Endothelial cell of umbilical vein (primary cell): ENCODE measurements around the gene SPTLC3. TPM values are rescaled to one million over a fixed set of nuclear protein-coding genes. Genes with fewer than 3 reads are reported as not detected.

Source experiments
- BruUV-seq: library from RNA; stranded (reverse); fragments of 400-500 nt; replicated peaks from 2 replicates; lab custom pipeline; 2021; lab: Mats Ljungman, UMichigan
- CTCF ChIA-PET: fragments of 300-600, 350-600 bp; sonication (Branson Sonifier 250); formaldehyde crosslinking; loops from one replicate; lab custom pipeline; 2021; ENCODE audit warnings: antibody characterized with exemption, inconsistent platforms; lab: Charles Lee
- POLR2A ChIA-PET: fragments of 300-600, 350-600 bp; sonication (Branson Sonifier 250); formaldehyde crosslinking; loops from one replicate; lab custom pipeline; 2021; ENCODE audit warnings: antibody characterized with exemption, inconsistent platforms; lab: Charles Lee
- DNase-seq: peaks from one replicate; pipeline ENCODE4 v3.0.0-alpha.2; 2011; ENCODE audit warnings: low read depth, low spot score
- FAIRE-seq: peaks from 2 replicates; lab custom pipeline; 2011; peaks lifted over from hg19 to GRCh38; lab: Jason Lieb, UNC
- H2AFZ ChIP-seq: 2 replicates; pipeline ENCODE4 v1.6.0; 2012; ENCODE audit warnings: low read depth, low read length, control low read depth, inconsistent platforms
- H3K27ac ChIP-seq: 2 replicates; pipeline ENCODE4 v1.5.1; 2011; ENCODE audit warnings: low read depth, mild to moderate bottlenecking, control low read depth, low read length, moderate library complexity; ENCODE audit not compliant: insufficient read depth
- H3K27me3 ChIP-seq, 2 experiments: 2 replicates each; pipeline versions ENCODE4 v1.6.0 to v1.6.1; 2011; ENCODE audit warnings: low read length in 2 of 2, mixed read lengths in 1 of 2; ENCODE audit not compliant: control insufficient read depth in 2 of 2, insufficient read depth in 2 of 2
- H3K36me3 ChIP-seq, 2 experiments: 2 replicates in 1 of 2; 3 replicates in 1 of 2; pipeline ENCODE4 v1.5.1; 2011; ENCODE audit warnings: low read length in 2 of 2, mild to moderate bottlenecking in 1 of 2, moderate library complexity in 1 of 2; ENCODE audit not compliant: control insufficient read depth in 2 of 2, insufficient read depth in 2 of 2; ENCODE audit errors: extremely low read depth in 1 of 2
- H3K4me1 ChIP-seq: 3 replicates; pipeline ENCODE4 v1.5.1; 2011; ENCODE audit warnings: mild to moderate bottlenecking, low read length; ENCODE audit not compliant: control insufficient read depth, insufficient read depth; ENCODE audit errors: extremely low read depth
- H3K4me2 ChIP-seq: 2 replicates; pipeline ENCODE4 v1.6.1; 2011; ENCODE audit warnings: low read length, control low read depth, mixed read lengths; ENCODE audit not compliant: insufficient read depth
- H3K4me3 ChIP-seq, 3 experiments: fragments of 200-600 bp in 1 of 3; sonication (generic), shearing (Covaris generic) in 1 of 3; replicated peaks in 1 of 3; 2 replicates each; pipeline ENCODE4 v1.5.1; 2011 to 2016; ENCODE audit warnings: control low read depth in 3 of 3, low read length in 3 of 3, mild to moderate bottlenecking in 2 of 3, inconsistent platforms in 1 of 3, low read depth in 1 of 3, moderate library complexity in 1 of 3; ENCODE audit not compliant: insufficient read depth in 1 of 3
- H3K79me2 ChIP-seq: 2 replicates; pipeline ENCODE4 v1.6.0; 2012; ENCODE audit warnings: low read length, inconsistent platforms; ENCODE audit not compliant: control insufficient read depth, insufficient read depth
- H3K9ac ChIP-seq: replicated peaks from 2 replicates; pipeline ENCODE3; 2011; ENCODE audit warnings: low read length, control low read depth; ENCODE audit not compliant: insufficient read depth; ENCODE audit errors: extremely low read depth
- H3K9me1 ChIP-seq: replicated peaks from 3 replicates; pipeline ENCODE4 v1.6.0; 2011; ENCODE audit warnings: mild to moderate bottlenecking, low read length; ENCODE audit not compliant: control insufficient read depth, insufficient read depth; ENCODE audit errors: extremely low read depth
- H3K9me3 ChIP-seq: replicated peaks from 2 replicates; pipeline ENCODE4 v1.5.1; 2012; ENCODE audit warnings: low read length, inconsistent platforms; ENCODE audit not compliant: control insufficient read depth, insufficient read depth
- H4K20me1 ChIP-seq: replicated peaks from 2 replicates; pipeline ENCODE3; 2011; ENCODE audit warnings: mild to moderate bottlenecking, low read length; ENCODE audit not compliant: control insufficient read depth, insufficient read depth; ENCODE audit errors: extremely low read depth
- EZH2 ChIP-seq: IDR thresholded peaks from 2 replicates; pipeline ENCODE4 v1.6.1; 2012; ENCODE audit warnings: borderline replicate concordance, low read depth, mild to moderate bottlenecking, moderate library complexity, low read length, inconsistent platforms; ENCODE audit not compliant: severe bottlenecking
- FOS ChIP-seq: IDR thresholded peaks from 2 replicates; pipeline ENCODE4 v1.6.1; 2011; ENCODE audit warnings: mild to moderate bottlenecking, low read length, moderate library complexity, borderline replicate concordance; ENCODE audit not compliant: insufficient read depth
- GATA2 ChIP-seq: IDR thresholded peaks from 2 replicates; pipeline ENCODE4 v1.7.0; 2011; ENCODE audit warnings: low read depth, mild to moderate bottlenecking, moderate library complexity, mixed read lengths, low read length; ENCODE audit not compliant: insufficient read length, insufficient read depth
- JUN ChIP-seq: IDR thresholded peaks from 2 replicates; pipeline ENCODE4 v1.6.1; 2011; ENCODE audit warnings: borderline replicate concordance, low read depth; ENCODE audit not compliant: insufficient read length, insufficient read depth
- MYC ChIP-seq: IDR thresholded peaks from one replicate; pipeline ENCODE4 v1.6.1; 2011; ENCODE audit warnings: mild to moderate bottlenecking, low read depth, low read length
- POLR2A ChIP-seq: IDR thresholded peaks from 2 replicates; pipeline ENCODE4 v1.6.1; 2012; ENCODE audit warnings: low read depth, mild to moderate bottlenecking, control low read depth, low read length
- POLR2AphosphoS5 ChIP-seq: IDR thresholded peaks from 2 replicates; pipeline ENCODE4 v1.6.1; 2012; ENCODE audit warnings: low read depth, mild to moderate bottlenecking, control low read depth, low read length, moderate library complexity; ENCODE audit not compliant: insufficient read depth
- dilution Hi-C: fragments of 300-500 bp; cut with MboI; formaldehyde crosslinking; loops from one replicate; pipeline ENCODE4 v1.15.0; 2019; ENCODE audit warnings: low sequenced_read_pairs; ENCODE audit not compliant: extremely low pct_ligation_motif_present
- intact Hi-C: fragments of 100-400 bp; cut with micrococcal nuclease; formaldehyde crosslinking; loops from one replicate; pipeline ENCODE4 v1.10.0; 2022
- polyA plus RNA-seq, 4 experiments: library from polyadenylated mRNA; depleted of rRNA in 3 of 4; stranded (reverse) in 3 of 4; unstranded in 1 of 4; fragments of >200 nt; gene quantifications; 2 replicates each; pipeline versions ENCODE4 v1.2.1 to v1.2.3, GENCODE V29; 2011 to 2012; ENCODE audit warnings: missing spikeins in 1 of 4
- total RNA-seq: library from RNA; stranded (reverse); gene quantifications from 2 replicates; pipeline ENCODE4 v1.2.3, GENCODE V29; 2021
- TF ChIP-seq, protein P1 (sequence below), 2 donors: IDR thresholded peaks; 1 replicate in 1 of 2; 2 replicates in 1 of 2; pipeline ENCODE4 v1.5.1; 2011; ENCODE audit warnings: low read length in 2 of 2, mild to moderate bottlenecking in 2 of 2, moderate library complexity in 2 of 2, control low read depth in 1 of 2, inconsistent platforms in 1 of 2, low read depth in 1 of 2; ENCODE audit not compliant: insufficient read depth in 1 of 2; ENCODE audit errors: extremely low read depth in 1 of 2
- TF ChIP-seq, protein P2 (sequence below): IDR thresholded peaks from 2 replicates; pipeline ENCODE4 v1.6.1; 2011; ENCODE audit not compliant: insufficient read depth, insufficient read length

The SPTLC3 gene
- total and polyA plus RNA-seq, 2 donors (not counting 3 experiments of a cell fraction or from before 2014, with no cell fraction given): 0.29 to 0.35 TPM

DNA sequence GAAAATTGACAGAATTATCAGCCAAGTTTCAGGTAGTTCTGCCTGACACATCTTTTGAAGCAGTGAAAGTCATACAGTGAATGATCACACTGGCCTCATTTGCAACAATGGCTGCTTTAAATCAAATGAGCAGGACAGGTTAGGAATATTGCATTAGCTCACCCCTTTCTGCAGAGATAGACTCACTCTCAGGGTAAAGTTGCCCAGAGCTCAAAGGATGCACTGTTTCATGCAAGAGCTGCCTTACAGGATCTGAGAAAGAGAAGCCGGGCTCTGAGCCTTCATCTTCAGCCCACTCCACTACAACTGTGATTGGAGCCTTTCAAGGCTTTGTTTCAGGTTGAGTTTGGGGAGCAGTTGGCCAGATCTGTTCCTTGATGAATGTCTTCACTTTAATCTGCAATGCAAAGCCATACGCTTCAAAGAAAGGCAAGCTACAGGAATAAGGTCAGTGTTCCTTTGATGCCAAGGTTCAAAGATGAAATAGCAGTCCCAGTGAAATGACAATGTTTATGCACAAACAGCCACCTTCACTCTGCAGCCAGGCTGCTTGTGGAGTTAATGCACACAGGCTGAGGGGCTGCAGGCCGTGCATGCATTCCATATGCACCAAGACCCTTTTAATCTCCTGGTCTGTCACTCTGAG is 121.4 kb downstream of the SPTLC3 start:
- no peaks in the 10 kb centered on the region for H3K9me1 ChIP-seq
- H4K20me1 ChIP-seq: no peaks in the 10 kb centered on the region
- BruUV-seq: no TSS peak
- H3K27ac ChIP-seq: no peak overlapping the region
- H3K9ac ChIP-seq: no peak overlapping the region
- H2AFZ ChIP-seq: no peak overlapping the region
- intact Hi-C loops: no loop called here
- dilution Hi-C loops: no loop called here
- H3K79me2 ChIP-seq: no peaks in the 10 kb centered on the region
- no peak for FAIRE-seq
- H3K4me2 ChIP-seq: no peak overlapping the region
- H3K4me3 ChIP-seq: no peak overlapping the region
- ChIA-PET CTCF (interaction anchor here (1.1 to 1.3 kb wide), 3 partner anchors 9 to 173 kb away, joined by 3 to 6 read pairs (median 3); no protein-coding TSS in a partner anchor), POLR2A (no interaction called here)
- H3K9me3 ChIP-seq: no peaks in the 10 kb centered on the region
- TF ChIP-seq FOS (no peak), JUN (no peak), POLR2A (no peak), MYC (no peak), EZH2 (no peak), GATA2 (no peak), POLR2AphosphoS5 (no peak)
- TF ChIP-seq, protein P1, sequence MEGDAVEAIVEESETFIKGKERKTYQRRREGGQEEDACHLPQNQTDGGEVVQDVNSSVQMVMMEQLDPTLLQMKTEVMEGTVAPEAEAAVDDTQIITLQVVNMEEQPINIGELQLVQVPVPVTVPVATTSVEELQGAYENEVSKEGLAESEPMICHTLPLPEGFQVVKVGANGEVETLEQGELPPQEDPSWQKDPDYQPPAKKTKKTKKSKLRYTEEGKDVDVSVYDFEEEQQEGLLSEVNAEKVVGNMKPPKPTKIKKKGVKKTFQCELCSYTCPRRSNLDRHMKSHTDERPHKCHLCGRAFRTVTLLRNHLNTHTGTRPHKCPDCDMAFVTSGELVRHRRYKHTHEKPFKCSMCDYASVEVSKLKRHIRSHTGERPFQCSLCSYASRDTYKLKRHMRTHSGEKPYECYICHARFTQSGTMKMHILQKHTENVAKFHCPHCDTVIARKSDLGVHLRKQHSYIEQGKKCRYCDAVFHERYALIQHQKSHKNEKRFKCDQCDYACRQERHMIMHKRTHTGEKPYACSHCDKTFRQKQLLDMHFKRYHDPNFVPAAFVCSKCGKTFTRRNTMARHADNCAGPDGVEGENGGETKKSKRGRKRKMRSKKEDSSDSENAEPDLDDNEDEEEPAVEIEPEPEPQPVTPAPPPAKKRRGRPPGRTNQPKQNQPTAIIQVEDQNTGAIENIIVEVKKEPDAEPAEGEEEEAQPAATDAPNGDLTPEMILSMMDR (IDR thresholded peaks at IDR 0.05; ENCODE audit: extremely low read depth in 1 of 2, insufficient read depth in 1 of 2, low read depth in 1 of 2, low read length in 2 of 2): no peak
- TF ChIP-seq, protein P2, sequence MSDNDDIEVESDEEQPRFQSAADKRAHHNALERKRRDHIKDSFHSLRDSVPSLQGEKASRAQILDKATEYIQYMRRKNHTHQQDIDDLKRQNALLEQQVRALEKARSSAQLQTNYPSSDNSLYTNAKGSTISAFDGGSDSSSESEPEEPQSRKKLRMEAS: no peak
- no peak for DNase-seq
- H3K4me1 ChIP-seq: no peaks in the 10 kb centered on the region
- no peaks in the 10 kb centered on the region for H3K27me3 ChIP-seq
- H3K36me3 ChIP-seq: no peaks in the 10 kb centered on the region
